Measurements from ENCODE around the gene SUCLG2. TPM values are rescaled to one million over a fixed set of nuclear protein-coding genes. Genes with fewer than 3 reads are reported as not detected.
A peak's percentile ranks its signal among the peaks of the same experiment; 100 is the strongest.

Gene SUCLG2, protein sequence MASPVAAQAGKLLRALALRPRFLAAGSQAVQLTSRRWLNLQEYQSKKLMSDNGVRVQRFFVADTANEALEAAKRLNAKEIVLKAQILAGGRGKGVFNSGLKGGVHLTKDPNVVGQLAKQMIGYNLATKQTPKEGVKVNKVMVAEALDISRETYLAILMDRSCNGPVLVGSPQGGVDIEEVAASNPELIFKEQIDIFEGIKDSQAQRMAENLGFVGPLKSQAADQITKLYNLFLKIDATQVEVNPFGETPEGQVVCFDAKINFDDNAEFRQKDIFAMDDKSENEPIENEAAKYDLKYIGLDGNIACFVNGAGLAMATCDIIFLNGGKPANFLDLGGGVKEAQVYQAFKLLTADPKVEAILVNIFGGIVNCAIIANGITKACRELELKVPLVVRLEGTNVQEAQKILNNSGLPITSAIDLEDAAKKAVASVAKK
- total RNA-seq, result 33.2 and 59.1 TPM in 2 replicates

DNA sequence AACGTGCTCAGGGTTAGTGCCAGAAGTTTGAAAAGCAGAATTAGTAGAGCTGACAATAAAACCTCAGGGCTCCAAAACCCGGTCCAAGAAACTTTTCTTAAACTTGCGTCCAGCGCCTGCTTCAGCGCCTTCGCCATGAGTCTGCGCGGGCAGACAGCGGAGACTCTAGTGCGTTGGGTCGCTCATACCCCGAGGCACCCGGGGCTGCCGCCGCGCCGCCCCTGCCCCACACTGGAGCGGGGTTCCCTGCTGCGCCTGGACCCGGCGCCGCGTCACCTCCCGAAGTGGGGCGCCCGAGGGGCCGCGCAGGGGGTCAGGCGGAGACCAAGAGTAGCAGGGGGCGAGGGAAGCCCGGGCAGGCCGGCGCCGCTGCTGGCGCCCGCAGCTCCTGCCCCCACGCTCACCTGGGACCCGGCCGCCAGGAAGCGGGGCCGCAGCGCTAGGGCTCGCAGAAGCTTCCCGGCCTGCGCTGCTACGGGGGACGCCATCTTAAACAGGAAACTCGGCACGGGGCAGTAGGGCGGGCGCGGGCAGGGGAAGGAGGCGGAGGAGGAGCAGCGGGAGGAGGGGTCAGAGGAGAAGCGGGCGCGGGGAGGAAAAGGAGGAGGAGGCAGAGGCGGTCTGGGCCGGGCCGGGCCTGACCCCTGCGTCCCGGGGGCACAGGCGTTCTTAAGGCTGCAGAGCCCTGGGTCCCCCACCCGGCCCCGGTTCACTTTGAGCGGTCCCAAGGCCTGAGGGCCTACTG lies at the start of gene SUCLG2:
TSS of gene SUCLG2 (minus strand) at position 514 of the 745 bp plus-strand sequence. CDS start at position 488, 26 bp downstream.
- DNase-seq, result peak; percentile 89

DNA sequence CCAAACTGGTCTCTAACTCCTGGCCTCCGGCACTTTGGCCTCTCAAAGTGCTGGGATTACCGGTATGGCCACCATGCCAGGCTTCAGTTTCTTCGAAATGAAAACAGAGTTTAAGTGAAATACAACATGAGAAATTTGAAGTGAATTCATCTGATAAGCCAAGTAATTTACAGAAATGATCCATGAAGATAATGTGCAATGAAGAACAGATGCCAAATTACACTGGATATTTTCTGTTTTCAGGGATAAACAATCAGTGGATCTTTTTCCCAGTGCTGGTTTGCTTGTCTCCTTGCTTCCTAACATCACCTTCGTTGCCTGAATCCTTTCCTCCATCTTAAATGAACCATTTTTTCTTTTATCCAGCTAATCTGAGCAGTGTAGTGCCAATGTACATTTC lies 46.2 kb upstream of the SUCLG2 start:
- DNase-seq, result no peak

DNA sequence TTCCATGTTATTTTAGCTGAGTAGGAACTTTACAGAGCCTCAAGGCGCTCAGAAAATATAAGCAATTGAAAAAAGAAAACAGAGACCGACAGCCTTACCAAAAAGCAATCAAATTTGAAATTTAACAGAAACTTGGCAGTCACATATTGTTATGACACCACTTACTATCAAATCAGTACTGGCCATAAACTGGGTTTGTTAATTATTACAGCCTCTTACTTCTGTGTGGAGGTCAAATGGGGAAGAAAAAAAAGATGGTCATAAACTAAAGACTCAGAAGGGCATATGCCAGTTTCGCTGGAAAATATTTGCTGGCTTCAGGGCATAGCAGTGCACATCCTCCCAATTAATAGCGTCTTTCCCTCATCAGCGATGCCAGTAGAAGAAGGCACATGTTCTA lies 45.5 kb upstream of the SUCLG2 start:
- DNase-seq, result no peak

DNA sequence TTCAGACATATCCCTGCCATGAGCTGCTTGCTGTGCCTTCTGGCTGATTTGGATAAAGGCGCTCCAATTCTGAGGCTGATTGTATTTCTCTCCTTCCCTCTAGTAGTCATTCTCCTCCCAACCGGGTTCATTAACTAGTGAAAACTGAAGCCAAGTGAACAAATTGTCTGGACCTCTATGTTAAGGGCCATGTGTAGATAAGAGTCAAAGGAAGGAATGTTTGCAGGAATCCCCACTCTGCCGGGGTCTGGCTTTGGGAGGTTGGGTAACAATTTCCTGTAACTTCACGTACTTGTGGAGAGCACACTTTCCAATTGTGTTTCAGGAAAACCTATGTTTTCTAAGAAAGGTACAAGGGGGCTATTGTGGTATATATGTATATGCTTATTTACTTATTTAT lies 38.2 kb upstream of the SUCLG2 start:
- no peak for DNase-seq

DNA sequence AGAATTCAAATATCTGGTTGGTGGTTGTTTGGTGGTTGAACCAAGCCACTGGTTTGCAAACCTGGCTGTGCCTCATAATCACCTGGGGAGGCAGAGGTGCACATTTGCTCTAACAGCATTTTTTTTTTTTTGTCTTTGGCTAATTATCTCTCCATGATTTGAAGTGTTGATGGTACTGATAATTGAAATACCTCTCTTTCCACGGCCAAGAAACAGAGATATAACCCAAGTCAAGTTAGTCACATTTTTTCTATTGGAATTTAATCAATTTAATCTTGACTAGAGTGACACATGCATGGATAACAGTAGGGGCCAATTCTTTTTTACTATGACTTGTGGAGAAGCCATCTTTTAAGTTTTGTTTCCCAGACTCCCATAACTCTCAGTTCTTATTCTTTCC lies 37.5 kb upstream of the SUCLG2 start:
- DNase-seq, result no peak

DNA sequence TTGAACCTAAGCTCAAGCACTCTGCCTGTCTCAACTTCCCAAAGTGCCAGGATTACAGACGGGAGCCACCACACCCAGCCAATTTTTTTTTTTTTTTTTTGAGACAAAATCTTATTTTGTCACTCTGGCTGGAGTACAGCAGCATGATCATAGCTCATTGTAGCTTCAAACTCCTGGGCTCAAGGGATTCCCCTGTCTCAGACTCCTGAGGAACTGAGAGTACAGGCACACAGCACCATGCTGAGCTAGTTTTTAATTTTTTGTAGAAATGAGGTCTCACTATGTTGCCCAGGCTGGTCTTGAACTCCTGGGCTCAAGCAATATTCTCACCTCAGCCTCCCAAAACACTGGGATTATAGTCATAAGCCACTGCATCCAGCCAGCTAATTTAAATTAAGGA lies 36.8 kb upstream of the SUCLG2 start:
- DNase-seq, result no peak

DNA sequence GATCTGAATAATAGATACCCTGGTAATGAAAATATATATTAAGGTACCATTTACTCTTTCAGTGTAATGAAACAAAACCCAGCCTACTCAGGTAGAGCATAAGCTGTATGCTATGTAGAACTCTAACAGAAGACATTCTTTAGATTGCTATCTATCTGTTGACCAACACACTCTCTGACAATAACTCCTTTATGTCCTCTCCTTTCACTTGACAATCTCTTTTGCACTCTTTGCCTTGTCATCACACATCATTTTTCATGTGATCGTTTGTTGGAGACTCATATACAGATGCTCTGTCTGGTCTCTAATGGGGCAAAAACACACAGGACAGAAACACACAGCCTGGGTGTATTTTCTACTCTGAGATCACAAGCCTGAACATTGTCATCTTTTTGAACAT lies 35.4 kb upstream of the SUCLG2 start:
- DNase-seq, result no peak

DNA sequence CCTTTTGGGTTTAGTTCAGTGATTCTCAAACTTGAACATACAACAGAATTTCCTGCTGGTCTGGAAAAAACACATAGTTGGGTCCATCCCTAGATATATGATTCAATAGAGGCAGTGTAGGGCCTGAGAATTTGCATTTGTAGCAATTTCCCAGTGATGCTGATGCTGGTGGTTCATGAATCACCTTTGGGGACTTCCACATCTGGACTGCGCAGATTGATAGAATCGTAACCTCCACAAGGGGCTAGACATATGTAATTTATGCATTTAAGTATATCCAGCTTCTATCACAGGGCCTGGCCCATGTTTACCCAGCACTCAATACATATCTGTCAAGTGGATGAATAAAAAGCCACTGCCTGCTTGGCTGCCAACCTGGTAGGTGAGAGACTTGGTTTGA lies 33.8 kb upstream of the SUCLG2 start:
- no peak for DNase-seq

DNA sequence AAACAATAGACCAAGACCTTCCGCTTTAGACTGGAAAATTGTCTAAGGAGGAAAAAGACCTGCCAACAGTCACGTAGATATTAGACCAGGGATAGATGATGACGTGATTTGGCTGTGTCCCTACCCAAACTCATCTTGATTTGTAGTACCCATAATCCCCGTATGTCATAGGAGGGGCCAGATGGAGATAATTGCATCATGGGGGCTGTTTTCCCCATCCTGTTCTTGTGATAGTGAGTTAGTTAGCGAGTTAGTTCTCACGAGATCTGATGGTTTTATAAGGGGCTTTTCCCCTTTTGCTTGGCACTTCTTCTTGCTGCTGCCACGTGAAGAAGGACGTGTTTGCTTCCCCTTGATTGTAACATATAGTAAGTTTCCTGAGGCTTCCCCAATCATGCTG lies 31.7 kb upstream of the SUCLG2 start:
- DNase-seq, result no peak

DNA sequence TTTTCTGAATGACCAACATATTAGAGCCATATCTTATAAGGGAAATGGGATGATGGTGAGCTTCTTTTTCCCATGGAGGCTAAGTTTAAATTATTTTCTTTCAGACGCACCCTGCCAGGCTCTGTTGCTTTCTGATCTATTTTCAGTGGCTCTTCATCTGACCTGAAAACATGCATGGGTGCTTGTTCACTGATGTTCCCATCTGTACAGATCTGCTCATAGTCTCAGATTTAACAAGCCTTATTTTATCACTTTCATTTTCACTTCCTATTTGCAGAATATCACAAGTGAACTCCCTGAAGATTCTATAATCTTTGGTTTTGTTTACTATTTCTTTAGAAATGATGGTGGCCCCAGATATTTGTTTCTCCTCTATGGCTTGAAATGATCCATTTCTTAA lies 31.1 kb upstream of the SUCLG2 start:
- no peak for DNase-seq

DNA sequence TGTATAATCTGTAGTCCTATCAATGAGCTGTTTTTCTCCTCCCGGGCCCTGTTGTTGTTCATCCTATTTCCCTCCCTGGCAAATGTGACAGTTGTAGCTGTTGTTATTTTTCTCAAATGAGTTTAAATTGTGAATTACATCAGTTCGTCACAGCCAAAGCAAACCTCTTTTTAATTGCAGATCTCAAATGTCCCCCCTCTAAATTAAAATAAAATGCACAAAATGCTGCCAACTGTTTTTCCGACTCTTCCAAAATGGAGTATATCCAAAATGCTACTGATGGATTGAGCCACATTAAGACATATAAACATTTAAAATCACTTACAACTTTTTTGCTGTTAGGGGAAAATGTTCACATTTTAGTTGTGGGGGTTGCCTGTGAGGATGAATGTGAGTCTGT lies 29.8 kb upstream of the SUCLG2 start:
- DNase-seq, result no peak

DNA sequence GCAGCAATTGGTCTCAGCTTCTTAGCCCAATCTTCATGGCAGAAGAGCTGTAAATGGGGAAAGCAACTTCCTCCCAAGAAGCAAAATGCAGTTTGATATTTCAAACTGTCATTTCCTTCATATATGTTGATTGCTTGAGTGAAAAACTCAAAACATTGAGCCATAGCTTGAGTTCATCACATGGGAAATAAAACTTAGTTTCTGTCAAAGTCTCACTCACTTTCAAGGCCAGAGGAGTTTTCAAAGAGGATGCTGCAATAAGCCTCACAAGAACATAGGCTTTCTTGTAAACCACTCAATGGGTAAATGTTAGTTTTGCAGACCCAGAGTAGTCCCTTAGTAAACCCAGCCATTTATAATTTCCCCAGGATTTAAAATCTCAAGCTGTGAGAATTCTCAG lies 29.1 kb upstream of the SUCLG2 start:
- no peak for DNase-seq

DNA sequence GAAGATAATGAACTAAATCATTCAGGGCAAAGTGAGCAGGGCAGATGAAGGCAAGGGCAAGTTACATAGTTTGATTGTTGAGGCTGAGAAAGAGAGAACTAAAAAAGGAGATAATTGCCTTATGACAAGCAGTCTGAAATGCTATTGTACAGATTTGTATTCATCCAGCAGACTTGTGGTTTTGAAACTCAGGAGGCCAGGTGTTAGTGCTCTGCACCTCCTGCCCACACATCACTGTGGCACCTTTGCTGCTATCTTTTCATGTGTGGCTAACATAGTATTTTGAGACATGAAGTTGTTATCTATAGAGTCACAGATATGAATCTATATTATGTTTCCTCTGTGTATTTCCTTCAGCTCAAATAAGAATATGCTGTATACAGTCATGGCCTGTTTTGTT lies 24.3 kb upstream of the SUCLG2 start:
- no peak for DNase-seq

DNA sequence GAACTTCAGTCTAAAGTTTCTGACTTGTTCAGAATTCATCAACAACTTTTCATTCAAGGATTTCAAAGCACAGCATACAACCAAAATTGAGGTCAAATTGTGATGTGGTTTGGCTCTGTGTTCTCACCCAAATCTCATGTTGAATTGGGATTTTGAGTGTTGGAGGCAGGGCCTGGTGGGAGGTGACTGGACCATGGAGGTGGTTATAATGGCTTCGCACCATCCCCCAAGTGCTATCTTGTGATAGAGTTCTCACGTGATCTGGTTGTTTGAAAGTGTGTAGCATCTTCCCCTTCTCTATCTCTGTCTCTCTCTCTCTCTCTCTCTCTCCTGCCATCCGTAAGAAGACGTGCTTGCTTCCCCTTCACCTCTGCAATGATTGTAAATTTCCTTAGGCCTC lies 19.6 kb upstream of the SUCLG2 start:
- no peak for DNase-seq

DNA sequence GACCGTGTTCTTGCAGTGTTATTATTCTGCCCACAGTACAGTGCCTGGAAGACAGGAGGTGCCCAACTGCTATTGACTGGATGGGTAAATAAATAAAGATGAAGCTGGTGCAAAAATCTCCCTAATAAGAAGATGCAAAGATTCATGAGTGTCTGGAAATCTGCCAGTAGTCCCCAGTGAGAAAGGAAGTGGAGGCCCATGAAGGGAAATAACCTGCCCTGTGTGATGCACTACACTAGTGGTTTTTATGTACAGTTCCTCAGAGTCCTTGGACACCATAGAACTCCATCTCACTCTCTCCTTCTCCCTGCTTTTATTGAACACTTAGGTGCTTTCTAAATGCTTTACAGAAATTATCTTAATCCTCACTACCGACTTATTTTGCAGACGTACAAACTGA lies 8.3 kb upstream of the SUCLG2 start:
- DNase-seq, result peak; percentile 22

DNA sequence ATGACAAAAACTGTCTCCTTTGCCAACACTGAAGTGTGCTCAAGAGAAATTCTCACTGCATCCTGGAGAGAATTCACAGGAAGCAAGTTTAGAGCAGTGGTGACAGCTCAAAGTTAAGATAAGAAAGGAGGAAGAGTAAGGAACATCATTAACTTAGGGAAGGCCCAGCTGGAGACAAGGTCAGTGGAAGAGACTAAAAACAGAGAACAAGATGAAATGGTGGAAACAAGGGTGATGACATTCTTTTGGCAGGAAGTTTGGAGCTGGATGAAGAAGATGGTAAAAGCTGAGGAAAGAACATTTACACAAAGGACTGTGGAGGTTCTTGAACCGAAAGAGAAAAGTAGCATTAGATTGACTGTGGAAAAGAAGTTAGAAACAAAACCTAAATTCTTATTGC lies 6.7 kb upstream of the SUCLG2 start:
- no peak for DNase-seq

DNA sequence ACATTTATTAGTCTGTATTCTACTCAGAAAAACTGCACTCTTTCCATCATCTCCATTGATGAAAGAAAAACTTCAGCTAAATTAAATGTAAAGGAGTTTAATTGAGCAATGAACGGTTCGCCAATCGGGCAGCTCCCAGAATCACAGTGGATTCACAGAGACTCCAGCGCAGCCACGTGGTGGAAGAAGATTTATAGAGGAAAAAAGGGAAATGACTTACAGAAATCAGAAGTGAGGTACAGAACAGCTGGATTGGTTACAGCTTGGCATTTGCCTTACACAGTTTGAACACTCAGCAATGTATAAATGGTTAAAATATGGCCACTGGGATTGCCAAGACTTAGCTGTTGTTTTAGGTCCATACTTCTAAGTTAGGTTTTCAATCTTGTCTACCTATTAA lies 2.8 kb upstream of the SUCLG2 start:
- no peak for DNase-seq

DNA sequence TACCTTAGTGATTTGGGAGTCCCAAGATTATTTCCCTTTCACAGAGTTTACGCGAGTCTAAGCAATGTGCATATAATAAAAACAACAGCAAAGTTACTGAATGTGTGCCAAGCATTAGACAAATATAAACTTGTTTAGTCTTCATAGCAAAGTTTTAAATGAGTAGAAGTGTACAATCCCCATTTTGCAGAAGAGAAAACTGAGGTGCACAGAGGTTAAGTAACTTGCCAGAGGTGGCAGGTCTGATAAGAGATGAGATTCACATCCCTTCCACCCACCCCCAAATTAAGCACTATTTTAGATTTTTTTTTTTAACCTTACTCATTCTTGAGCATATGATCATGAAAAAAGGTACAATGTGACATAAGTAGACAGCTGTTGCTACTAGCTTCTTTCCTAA lies 2.2 kb upstream of the SUCLG2 start:
- no peak for DNase-seq

DNA sequence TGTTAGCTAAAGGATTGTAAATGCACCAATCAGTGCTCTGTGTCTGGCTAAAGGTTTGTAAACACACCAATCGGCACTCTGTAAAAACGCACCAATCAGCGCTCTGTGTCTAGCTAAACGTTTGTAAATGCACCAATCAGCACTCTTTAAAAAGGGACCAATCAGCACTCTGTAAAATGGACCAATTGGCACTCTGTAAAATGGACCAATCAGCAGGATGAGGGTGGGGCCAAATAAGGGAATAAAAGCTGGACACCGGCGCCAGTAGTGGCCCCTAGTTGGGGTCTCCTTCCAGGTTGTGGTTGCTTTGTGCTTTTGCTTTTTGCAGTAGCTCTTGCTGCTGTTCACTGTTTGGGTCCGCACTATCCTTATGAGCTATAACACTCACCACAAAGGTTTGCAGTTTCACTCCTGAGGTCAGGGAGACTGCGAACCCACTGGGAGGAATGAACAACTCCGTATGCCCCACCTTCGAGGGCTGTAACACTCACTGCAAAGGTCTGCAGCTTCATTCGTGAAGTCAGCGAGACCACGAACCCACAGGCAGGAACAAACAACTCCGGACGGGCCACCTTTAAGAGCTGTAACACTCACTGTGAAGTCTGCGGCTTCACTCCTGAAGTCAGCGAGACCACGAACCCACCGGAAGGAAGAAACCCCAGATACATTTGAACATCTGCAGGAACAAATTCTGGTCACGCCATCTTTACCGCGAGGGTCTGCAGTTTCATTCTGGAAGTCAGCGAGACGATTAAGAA lies 1.1 kb upstream of the SUCLG2 start:
- DNase-seq, result no peak

DNA sequence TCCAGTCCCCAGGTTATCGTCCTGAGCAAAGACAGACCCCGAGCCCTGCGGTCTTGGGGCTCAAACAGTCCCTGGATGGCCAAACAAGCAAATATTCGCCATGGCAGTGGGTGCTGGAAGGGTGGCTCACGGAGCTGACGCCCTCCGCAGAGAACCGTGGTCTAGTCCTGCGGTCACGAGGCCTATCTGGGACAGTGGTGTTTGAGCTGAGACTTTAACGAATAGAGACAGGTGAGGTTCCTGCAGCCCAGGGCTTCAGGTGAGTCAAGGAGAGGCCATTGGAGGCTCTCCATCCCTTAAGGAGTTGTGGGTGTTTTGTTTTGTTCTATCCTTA lies 399 bp upstream of the SUCLG2 start:
- DNase-seq, result no peak

DNA sequence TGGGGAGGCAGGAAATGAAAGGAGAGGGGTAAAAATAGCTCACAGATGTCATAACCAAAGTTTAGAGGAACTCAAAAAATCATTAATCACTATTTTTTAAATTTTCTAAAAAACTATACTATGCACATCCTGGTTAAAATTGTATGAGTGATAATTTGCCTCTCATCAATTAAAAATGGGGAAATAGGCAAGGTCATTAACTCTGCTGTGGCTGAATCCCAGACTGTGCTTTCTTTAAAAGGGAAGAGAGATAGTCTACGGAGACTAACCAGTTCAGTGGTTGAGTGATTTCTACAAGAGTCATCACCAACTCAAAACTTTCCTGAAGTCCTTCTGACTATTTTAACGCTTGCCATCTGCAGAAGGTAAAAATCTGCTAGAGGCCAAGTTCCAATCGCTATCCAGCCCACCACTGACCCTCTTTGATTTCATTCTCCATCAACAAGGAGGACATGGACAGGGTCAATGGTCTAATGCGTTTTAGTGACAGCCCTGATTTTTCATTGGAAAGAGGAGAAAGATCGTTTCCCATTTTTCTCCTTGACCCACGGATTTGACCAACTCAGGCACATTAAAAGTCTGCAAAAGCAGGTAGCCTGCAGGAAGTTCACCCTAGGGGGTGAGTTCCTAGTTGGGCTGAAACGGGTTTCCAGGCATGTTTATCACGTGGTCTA lies 850 bp downstream of the SUCLG2 start:
- no peak for DNase-seq

DNA sequence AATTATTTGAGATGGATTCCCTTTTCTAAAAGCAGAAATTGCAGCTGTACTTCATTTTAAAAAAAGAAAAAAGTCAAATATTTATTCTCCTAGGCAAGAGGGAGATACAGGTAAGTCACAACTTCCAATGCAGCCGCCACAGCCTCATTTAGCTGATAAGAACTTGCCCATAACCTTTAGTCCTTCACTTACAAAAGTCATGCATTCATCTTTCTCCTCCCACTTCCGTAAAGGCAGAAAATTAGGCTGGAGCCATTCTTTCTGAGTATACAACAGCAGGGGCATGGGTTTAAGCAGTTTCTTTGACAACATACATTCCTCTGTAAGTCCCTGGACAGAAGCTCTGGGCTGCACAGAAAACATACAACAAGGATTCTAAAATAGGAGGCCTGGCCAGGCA lies 4.3 kb downstream of the SUCLG2 start:
- DNase-seq, result no peak

DNA sequence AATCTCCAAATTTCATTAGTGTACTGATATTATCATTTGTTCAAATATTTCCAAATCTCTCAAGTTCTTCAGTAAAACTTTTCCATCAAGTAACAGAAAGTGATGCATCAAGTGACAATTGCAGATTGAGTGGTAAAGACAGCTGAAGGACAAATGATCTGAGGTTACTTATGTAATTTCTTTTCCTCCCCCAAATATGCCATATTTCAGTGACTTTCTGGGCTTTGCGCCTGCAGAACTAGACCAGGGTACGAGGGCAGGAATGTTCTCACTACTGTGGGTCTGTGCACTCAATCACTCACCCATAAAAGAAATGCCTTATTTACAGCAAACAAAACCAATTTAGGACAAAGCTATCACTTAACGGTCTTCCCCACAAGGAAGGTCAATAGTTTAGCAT lies 4.7 kb downstream of the SUCLG2 start:
- DNase-seq, result no peak

All from dermis blood vessel endothelial cell (primary cell).